ENCODE results near the gene GALNT12. TPM values are rescaled to one million over a fixed set of nuclear protein-coding genes. Genes with fewer than 3 reads are reported as not detected.

GALNT12 gene
- total RNA-seq, 1 donor, result 10.1 TPM

DNA sequence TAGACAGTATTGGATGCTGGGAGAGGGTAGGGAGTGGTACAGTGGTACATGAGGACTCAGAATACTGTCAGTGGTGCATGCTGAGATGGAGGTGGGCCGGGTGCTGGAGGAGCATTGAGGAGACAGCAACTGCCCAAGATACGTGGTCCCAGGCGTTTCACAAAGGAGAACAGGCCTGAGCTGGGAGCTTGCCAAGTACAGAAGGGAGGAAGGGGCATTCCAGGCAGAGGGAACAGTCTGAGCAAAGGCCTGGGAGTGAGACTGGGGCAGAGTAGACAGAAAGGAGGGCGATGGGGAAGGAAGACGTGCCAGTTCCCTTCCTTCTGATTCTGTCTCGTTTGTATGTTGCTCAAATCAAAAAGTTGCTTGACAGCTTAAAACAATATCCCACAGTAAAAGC lies 15.2 kb downstream of the GALNT12 start:
- TF ChIP-seq, protein P1, sequence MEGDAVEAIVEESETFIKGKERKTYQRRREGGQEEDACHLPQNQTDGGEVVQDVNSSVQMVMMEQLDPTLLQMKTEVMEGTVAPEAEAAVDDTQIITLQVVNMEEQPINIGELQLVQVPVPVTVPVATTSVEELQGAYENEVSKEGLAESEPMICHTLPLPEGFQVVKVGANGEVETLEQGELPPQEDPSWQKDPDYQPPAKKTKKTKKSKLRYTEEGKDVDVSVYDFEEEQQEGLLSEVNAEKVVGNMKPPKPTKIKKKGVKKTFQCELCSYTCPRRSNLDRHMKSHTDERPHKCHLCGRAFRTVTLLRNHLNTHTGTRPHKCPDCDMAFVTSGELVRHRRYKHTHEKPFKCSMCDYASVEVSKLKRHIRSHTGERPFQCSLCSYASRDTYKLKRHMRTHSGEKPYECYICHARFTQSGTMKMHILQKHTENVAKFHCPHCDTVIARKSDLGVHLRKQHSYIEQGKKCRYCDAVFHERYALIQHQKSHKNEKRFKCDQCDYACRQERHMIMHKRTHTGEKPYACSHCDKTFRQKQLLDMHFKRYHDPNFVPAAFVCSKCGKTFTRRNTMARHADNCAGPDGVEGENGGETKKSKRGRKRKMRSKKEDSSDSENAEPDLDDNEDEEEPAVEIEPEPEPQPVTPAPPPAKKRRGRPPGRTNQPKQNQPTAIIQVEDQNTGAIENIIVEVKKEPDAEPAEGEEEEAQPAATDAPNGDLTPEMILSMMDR (IDR thresholded peaks at IDR 0.05; ENCODE audit: extremely low read depth, low read depth, low read length), result no peak
- H3K9me3 ChIP-seq (ENCODE audit: low read depth, low read length), result no peaks in the 10 kb centered on the region
- no peak overlapping the region for H3K4me3 ChIP-seq (ENCODE audit: insufficient read depth, low read length)
- no peaks in the 10 kb centered on the region for H4K20me1 ChIP-seq (ENCODE audit: insufficient read depth, low read length)
- no peaks in the 10 kb centered on the region for H3K36me3 ChIP-seq (ENCODE audit: insufficient read depth, low read length)
- H3K4me2 ChIP-seq (ENCODE audit: insufficient read depth, low read length), result no peak overlapping the region
- no peak overlapping the region for H3K27ac ChIP-seq (ENCODE audit: low read depth, low read length)
- no peak for DNase-seq (ENCODE audit: insufficient read length, low spot score, missing footprints)
- no peaks in the 10 kb centered on the region for H3K4me1 ChIP-seq (ENCODE audit: insufficient read depth, low read length)
- no peaks in the 10 kb centered on the region for H3K27me3 ChIP-seq (ENCODE audit: insufficient read depth, low read length)
- H3K79me2 ChIP-seq (ENCODE audit: insufficient read depth, low read length), result no peaks in the 10 kb centered on the region
- no peak overlapping the region for H2AFZ ChIP-seq (ENCODE audit: low read length)

DNA sequence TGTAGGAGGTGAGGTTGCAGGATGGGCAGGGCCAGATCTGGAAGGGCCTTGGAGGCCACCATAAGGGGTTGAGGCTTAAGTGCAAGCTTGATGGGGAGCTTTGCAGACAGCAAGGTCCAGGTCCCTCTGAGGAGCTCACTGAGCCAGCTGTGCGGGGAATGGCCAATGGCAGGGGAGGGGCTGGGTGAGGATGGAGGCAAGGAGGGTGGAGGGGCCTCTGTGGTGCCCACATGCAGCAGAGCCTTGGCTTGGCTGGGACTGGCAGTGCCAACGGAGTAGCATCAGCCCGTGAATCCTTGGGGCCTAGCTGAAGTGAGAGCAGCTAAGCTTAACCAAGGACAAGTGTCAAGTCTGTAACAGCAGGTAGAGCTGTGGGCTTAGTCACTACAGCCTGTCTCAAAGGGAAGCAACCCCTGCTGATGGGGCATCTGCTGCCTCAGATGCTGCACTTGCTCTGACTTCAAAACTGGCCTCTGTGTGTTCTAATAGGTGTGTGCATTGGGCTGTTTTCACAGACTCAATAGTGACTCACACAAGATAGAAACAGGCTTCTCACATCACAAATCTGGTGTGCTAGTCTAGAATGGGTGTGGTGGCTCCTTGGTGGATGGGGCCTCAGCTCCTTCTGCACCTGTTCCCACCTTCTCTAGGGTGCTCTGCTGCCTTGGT lies 16.3 kb downstream of the GALNT12 start:
- Histone ChIP-seq H3K79me2 (ENCODE audit: insufficient read depth, low read length) (no peaks in the 10 kb centered on the region), H3K9me3 (ENCODE audit: low read depth, low read length) (no peaks in the 10 kb centered on the region), H3K27me3 (ENCODE audit: insufficient read depth, low read length) (no peaks in the 10 kb centered on the region), H2AFZ (ENCODE audit: low read length) (no peak overlapping the region), H3K36me3 (ENCODE audit: insufficient read depth, low read length) (no peaks in the 10 kb centered on the region), H3K4me1 (ENCODE audit: insufficient read depth, low read length) (no peaks in the 10 kb centered on the region), H3K4me2 (ENCODE audit: insufficient read depth, low read length) (no peak overlapping the region), H3K4me3 (ENCODE audit: insufficient read depth, low read length) (no peak overlapping the region), H3K27ac (ENCODE audit: low read depth, low read length) (no peak overlapping the region), H4K20me1 (ENCODE audit: insufficient read depth, low read length) (no peaks in the 10 kb centered on the region)
- TF ChIP-seq, protein P1 (IDR thresholded peaks at IDR 0.05; ENCODE audit: extremely low read depth, low read depth, low read length), result no peak
- no peak for DNase-seq (ENCODE audit: insufficient read length, low spot score, missing footprints)

- Histone ChIP-seq H3K79me2 (ENCODE audit: insufficient read depth, low read length) (no peaks in the 10 kb centered on the region), H3K4me3 (ENCODE audit: insufficient read depth, low read length) (no peak overlapping the region), H3K4me1 (ENCODE audit: insufficient read depth, low read length) (no peaks in the 10 kb centered on the region), H3K9me3 (ENCODE audit: low read depth, low read length) (no peaks in the 10 kb centered on the region), H2AFZ (ENCODE audit: low read length) (no peak overlapping the region), H3K36me3 (ENCODE audit: insufficient read depth, low read length) (no peaks in the 10 kb centered on the region), H3K4me2 (ENCODE audit: insufficient read depth, low read length) (no peak overlapping the region), H4K20me1 (ENCODE audit: insufficient read depth, low read length) (no peaks in the 10 kb centered on the region), H3K27me3 (ENCODE audit: insufficient read depth, low read length) (no peaks in the 10 kb centered on the region), H3K27ac (ENCODE audit: low read depth, low read length) (no peak overlapping the region)
- TF ChIP-seq, protein P1 (IDR thresholded peaks at IDR 0.05; ENCODE audit: extremely low read depth, low read depth, low read length), result no peak
- DNase-seq (ENCODE audit: insufficient read length, low spot score, missing footprints), result no peak
Observed at GRCh38 chr9:98825414-98825813, 17.9 kb downstream of the GALNT12 start.

- Histone ChIP-seq H3K27me3 (ENCODE audit: insufficient read depth, low read length) (no peaks in the 10 kb centered on the region), H3K4me1 (ENCODE audit: insufficient read depth, low read length) (no peaks in the 10 kb centered on the region)
Observed at GRCh38 chr9:98826716-98827115, 19.2 kb downstream of the GALNT12 start.

More at GRCh38 chr9:98826716-98827115, 19.2 kb downstream of the GALNT12 start:
- TF ChIP-seq, protein P1 (IDR thresholded peaks at IDR 0.05; ENCODE audit: extremely low read depth, low read depth, low read length), result no peak
- Histone ChIP-seq H3K79me2 (ENCODE audit: insufficient read depth, low read length) (no peaks in the 10 kb centered on the region), H3K4me2 (ENCODE audit: insufficient read depth, low read length) (no peak overlapping the region), H3K4me3 (ENCODE audit: insufficient read depth, low read length) (no peak overlapping the region), H3K36me3 (ENCODE audit: insufficient read depth, low read length) (no peaks in the 10 kb centered on the region), H4K20me1 (ENCODE audit: insufficient read depth, low read length) (no peaks in the 10 kb centered on the region), H2AFZ (ENCODE audit: low read length) (no peak overlapping the region), H3K9me3 (ENCODE audit: low read depth, low read length) (no peaks in the 10 kb centered on the region), H3K27ac (ENCODE audit: low read depth, low read length) (no peak overlapping the region)
- peak; percentile 62 for DNase-seq (ENCODE audit: insufficient read length, low spot score, missing footprints)

Data from osteoblast (primary cell).